AG10803 (cell line): Measurements from ENCODE around the gene AP5Z1.

ENCODE experiments used
- DNase-seq: peaks from one replicate; pipeline ENCODE4 v3.0.0; 2010; ENCODE audit warnings: low read depth
- H3K4me3 ChIP-seq: 2 replicates; pipeline ENCODE4 v1.5.1; 2011; ENCODE audit warnings: mild to moderate bottlenecking, low read length, control low read depth
- TF ChIP-seq, protein P1 (sequence below): conservative IDR thresholded peaks from 2 replicates; pipeline ENCODE4 v1.5.1; 2011; ENCODE audit warnings: mild to moderate bottlenecking, low read length, control low read depth, inconsistent platforms

The AP5Z1 gene

DNA sequence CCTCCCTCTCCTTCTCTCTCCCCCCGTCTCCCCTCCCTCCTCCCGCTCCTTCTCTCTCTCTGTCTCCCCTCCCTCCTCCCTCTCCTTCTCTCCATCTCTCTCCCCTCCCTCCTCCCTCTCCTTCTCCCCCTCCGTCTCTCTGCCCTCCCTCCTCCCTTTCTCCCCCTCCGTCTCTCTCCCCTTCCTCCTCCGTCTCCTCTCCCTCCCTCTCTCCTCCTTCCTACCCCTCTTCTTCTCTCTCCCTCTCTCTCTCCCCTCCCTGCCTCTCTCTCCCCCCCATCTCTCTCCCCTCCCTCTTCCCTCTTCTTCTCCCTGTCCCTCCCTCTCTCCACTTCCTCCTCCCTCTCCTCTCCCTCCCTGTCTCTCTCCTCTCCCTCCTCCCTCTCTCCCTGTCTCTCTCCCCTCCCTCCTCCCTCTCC is 32.2 kb downstream of the AP5Z1 start:
- H3K4me3 ChIP-seq: no peak overlapping the region
- DNase-seq: no peak
- TF ChIP-seq, protein P1, sequence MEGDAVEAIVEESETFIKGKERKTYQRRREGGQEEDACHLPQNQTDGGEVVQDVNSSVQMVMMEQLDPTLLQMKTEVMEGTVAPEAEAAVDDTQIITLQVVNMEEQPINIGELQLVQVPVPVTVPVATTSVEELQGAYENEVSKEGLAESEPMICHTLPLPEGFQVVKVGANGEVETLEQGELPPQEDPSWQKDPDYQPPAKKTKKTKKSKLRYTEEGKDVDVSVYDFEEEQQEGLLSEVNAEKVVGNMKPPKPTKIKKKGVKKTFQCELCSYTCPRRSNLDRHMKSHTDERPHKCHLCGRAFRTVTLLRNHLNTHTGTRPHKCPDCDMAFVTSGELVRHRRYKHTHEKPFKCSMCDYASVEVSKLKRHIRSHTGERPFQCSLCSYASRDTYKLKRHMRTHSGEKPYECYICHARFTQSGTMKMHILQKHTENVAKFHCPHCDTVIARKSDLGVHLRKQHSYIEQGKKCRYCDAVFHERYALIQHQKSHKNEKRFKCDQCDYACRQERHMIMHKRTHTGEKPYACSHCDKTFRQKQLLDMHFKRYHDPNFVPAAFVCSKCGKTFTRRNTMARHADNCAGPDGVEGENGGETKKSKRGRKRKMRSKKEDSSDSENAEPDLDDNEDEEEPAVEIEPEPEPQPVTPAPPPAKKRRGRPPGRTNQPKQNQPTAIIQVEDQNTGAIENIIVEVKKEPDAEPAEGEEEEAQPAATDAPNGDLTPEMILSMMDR: no peak

GRCh38 chr7:4808026-4808425 is 32.6 kb downstream of the AP5Z1 start:
- H3K4me3 ChIP-seq: no peak overlapping the region
- no peak for DNase-seq
- TF ChIP-seq, protein P1: no peak

GRCh38 chr7:4808565-4808964 is 33.1 kb downstream of the AP5Z1 start:
- no peak for DNase-seq
- TF ChIP-seq, protein P1: no peak
- no peak overlapping the region for H3K4me3 ChIP-seq

GRCh38 chr7:4809091-4809591 is 33.7 kb downstream of the AP5Z1 start:
- TF ChIP-seq, protein P1: no peak
- no peak for DNase-seq
- H3K4me3 ChIP-seq: no peak overlapping the region

DNA sequence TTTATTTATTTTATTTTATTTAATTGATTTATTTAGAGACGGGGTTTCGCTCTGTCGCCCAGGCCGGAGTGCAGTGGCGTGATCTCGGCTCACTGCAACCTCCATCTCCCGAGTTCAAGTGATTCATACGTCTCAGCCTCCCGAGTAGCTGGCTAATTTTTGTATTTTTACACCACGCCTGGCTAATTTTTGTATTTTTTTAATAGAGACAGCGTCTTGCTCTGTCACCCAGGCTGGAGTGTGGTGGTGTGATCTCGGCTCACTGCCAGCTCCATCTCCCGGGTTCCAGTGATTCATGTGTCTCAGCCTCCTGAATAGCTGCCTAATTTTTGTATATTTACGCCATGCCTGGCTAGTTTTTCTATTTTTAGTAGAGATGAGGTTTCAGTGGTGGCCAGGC is 34.2 kb downstream of the AP5Z1 start:
- TF ChIP-seq, protein P1: no peak
- DNase-seq: no peak
- no peak overlapping the region for H3K4me3 ChIP-seq

DNA sequence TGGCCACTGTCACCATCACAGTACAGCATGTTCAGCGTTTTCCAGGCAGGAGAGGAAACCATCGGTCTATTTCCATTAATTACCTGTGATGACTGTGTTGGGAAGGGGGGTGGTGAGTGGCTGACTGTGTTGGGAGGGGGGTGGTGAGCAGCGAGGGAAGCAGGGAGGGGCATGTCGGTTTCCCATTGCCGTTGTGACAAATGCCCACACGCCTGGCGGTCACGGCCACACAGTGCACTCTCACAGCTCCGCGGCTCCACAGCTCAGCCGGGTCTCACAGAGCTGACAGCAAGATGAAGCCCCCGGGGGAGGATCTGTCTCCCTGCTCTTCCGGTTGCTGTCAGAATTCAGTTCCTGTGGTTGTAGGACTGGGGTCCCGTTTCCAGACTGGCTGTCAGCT is 39.0 kb downstream of the AP5Z1 start:
- TF ChIP-seq, protein P1: no peak
- no peak overlapping the region for H3K4me3 ChIP-seq
- DNase-seq: no peak

- TF ChIP-seq, protein P1: no peak
- H3K4me3 ChIP-seq: no peak overlapping the region
- no peak for DNase-seq
Measured at GRCh38 chr7:4815121-4815520, 39.7 kb downstream of the AP5Z1 start.
